Myometrial cell (primary cell): Measurements from ENCODE around the gene EML2. TPM values are rescaled to one million over a fixed set of nuclear protein-coding genes. Genes with fewer than 3 reads are reported as not detected.

Source experiments
- total RNA-seq: library from RNA; depleted of rRNA; stranded (reverse); fragments of >200 nt; gene quantifications from 2 replicates; pipeline ENCODE4 v1.2.3, GENCODE V29; 2015

Gene EML2
- 43.2 and 45.6 TPM in 2 replicates for total RNA-seq

DNA sequence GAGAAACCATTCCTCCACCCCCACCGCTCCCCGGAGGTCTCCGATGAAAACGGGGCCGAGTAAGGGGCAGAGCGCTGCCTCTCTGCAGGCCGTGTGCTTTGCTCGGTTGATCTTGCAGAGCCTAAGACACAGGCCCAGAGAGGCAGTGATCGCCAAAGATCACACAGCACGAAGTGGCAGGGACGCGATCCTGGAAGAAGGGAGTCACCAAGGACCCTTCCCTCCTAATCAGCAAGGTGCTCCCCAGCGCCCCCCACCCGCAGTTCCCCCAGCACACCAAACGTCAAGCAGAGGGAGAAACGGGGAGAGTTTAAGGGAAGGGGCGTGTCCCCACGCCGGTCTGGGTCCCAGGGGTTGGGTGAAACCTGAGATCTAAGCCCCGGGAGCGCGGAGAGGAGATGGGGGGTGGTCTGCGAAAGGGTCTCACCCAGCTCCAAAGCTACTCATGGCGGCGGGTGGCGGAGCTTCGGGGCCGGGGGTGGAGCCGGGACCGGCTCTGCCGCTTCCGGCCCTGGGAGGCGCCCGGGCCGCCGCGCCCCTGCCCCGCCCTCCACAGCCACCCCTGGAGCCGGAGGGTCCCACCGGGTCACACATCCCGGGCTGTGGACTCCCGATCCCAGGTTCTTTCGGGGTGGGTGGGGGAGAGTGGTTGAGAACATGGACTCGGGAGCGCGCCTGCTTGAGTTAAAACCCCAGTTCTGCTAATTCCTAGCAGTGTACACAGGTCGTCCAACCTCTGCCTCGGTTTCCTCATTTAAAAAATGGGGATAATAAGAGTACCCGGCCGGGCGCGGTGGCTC lies at the start of gene EML2:
Gene EML2, minus strand, starts transcription at position 468 of the 800 bp plus-strand sequence. Its CDS starts 21 bp downstream, at position 447.

DNA sequence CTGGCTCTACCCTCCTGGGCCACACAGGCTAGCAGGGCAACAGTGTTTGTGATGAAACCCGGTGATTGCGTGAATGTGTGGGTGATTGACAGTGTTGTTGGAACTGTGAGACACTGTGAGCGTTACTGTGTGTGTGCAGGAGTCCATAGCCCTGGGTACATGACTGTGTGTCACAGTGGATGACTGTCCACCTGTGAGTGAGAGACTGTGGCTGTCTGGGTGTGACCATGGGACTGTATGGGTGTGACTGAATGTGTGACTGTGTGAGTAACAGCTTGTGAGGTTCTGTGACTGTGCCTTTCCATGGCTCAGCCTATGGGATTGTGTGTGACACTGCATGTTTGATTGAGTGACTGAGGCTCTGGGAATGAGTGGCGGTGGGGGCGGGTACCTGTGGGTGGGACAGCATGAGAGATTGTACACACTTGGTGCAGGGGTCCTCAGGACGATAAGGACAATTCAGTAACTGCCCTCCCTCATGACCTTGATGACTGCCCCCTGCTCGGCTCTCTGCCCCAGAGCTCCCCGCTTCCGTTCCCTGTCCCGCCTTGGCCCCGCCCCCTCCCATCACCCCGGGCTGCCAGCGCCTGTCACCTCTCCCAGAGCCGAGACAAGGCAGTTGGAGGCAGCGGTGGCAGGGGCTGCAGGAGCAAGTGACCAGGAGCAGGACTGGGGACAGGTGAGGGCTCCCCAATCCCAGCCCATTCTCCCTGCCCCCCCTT lies 28.6 kb upstream of the EML2 start, which contains the start of gene GIPR:
Gene GIPR, plus strand, starts transcription at position 602 of the 722 bp plus-strand sequence. CDS start 1,300 bp downstream, outside the sequence.

DNA sequence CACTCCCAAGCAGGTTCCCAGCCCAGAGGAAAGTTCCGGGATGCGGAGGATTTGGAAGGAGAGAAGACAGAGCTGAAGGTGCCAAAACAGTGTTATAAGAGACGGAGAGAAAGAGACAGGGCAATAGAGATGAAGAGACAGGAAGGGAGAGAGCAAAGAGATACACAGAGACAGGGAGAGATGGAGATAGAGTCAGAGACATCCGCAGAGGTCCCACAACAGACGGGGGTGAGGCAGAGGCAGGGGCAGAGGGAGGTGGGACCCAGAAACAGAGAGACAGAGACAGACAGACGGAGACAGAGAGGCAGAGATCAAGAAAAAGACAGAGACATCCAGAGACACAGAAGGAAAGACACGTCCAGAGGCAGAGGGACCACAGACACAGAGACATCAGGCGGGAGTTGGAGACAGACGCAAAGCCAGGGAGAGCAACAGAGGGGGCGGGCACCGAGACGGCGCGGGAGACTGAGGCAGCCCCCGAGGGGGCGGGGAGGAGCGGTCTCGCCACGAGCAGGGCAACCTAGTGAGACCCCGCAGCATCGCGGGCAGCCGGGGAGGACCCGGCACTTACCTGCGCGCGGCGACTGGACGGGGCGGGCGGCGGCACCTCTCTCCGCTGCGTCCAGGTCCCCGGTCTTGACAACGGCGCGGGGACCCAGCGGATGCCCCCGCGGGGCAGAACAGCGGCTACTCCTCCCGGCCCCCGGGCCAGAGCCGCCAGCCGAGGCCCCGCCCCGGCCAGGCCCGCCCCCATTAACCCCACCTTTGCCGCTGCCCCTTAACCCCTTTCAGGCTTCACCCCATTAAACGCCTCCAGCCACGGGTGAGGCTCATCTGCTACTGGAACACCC lies 37.4 kb downstream of the EML2 start, which contains the start of gene GPR4:
Gene GPR4, minus strand, starts transcription at position 689 of the 851 bp plus-strand sequence. CDS start 10,346 bp downstream, outside the sequence.

DNA sequence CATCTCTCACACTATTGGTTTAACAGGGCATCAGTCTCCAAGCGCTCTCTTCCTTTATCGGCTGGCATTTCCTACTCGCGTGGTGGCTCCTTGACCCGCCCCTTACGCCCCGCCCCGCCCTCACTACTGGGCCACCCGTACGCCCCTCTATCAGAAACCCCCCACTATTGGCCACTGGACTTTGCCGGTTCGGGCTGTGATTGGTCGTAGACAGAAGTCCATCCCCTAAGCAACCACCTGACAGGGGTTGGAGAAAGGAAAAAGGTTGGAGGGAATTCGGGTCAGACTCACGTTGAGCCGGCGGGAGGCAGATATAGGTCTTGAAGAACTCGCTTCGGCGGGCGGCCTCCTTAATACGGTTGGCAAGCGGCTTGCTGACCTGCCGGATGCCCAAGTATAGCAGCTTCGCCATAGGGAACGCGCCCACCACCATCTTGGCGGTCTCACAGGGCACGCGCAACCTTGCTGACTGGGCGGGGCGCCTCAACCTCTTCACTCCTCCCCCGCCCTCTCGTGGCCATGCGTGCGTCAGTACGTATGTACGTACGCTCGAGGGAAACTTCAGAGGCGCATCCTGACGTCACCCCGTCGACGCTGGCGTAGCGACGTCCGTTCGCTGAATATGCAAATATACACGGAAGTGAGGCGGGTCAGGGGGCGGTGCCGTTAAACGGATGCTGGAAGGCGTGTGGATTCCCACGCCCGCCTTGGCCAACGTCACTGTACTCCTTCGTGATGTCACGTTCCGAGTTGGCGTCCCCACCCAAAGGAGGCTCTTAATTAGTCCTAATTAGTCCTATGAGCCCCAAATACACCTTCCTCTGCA lies 54.7 kb downstream of the EML2 start, which contains the start of gene OPA3:
Gene OPA3, minus strand, starts transcription at position 471 of the 826 bp plus-strand sequence. Its CDS starts 38 bp downstream, at position 433.

Other genes with a start within 250 kb of the EML2 start
- gene PPP1R13L, start 234.3 kb downstream of the EML2 start, total RNA-seq = 1.4 and 1.7 TPM in 2 replicates
- 3.2 and 5.5 TPM in 2 replicates for gene POLR1G, start 232.8 kb downstream of the EML2 start, total RNA-seq
- gene ERCC1, start 215.5 kb downstream of the EML2 start, total RNA-seq = 177 and 211 TPM in 2 replicates
- gene FOSB, start 171.4 kb downstream of the EML2 start, total RNA-seq = 3.7 and 4.4 TPM in 2 replicates
- gene RTN2, start 142.3 kb downstream of the EML2 start, total RNA-seq = 15.1 and 20.2 TPM in 2 replicates
- gene PPM1N, start 141.0 kb downstream of the EML2 start, total RNA-seq = 0.58 and 5.1 TPM in 2 replicates
- gene VASP, start 131.9 kb downstream of the EML2 start, total RNA-seq = 111 and 143 TPM in 2 replicates
- gene OPA3, start 54.6 kb downstream of the EML2 start, total RNA-seq = 6.1 and 14.7 TPM in 2 replicates
- gene GPR4, start 37.2 kb downstream of the EML2 start, total RNA-seq = 0.29 and 0.53 TPM in 2 replicates
- gene GIPR, start 28.8 kb upstream of the EML2 start, total RNA-seq = 0.18 TPM in 1 of 2 replicates, not detected in the other
- 306 and 318 TPM in 2 replicates for gene SNRPD2, start 52.6 kb upstream of the EML2 start, total RNA-seq
- gene QPCTL, start 53.3 kb upstream of the EML2 start, total RNA-seq = 29.2 and 49.6 TPM in 2 replicates
- gene FBXO46, start 91.5 kb upstream of the EML2 start, total RNA-seq = 8.7 and 8.9 TPM in 2 replicates
- not detected in 2 replicates for gene MEIOSIN, start 94.0 kb upstream of the EML2 start, total RNA-seq
- 16.1 and 21.0 TPM in 2 replicates for gene SIX5, start 129.9 kb upstream of the EML2 start, total RNA-seq
- 17.6 and 23.9 TPM in 2 replicates for gene DMPK, start 143.1 kb upstream of the EML2 start, total RNA-seq
- 30.8 and 31.1 TPM in 2 replicates for gene DMWD, start 153.4 kb upstream of the EML2 start, total RNA-seq
- not detected in 2 replicates for gene RSPH6A, start 175.9 kb upstream of the EML2 start, total RNA-seq
- gene SYMPK, start 223.8 kb upstream of the EML2 start, total RNA-seq = 33.5 and 40.6 TPM in 2 replicates
- gene FOXA3, start 224.9 kb upstream of the EML2 start, total RNA-seq = not detected in 2 replicates
- gene IRF2BP1, start 246.7 kb upstream of the EML2 start, total RNA-seq = 21.1 and 32.6 TPM in 2 replicates